H9 (cell line): ENCODE measurements around the gene MRPL23. TPM values are rescaled to one million over a fixed set of nuclear protein-coding genes. Genes with fewer than 3 reads are reported as not detected.

Source experiments
- DNase-seq: peaks from one replicate; pipeline ENCODE4 v3.0.0-alpha.2; 2017
- H2AFZ ChIP-seq: one replicate; pipeline ENCODE4 v1.6.1; 2013; ENCODE audit warnings: mild to moderate bottlenecking, low read length, control low read depth, moderate library complexity
- H2AK5ac ChIP-seq: 2 replicates; pipeline ENCODE4 v1.6.1; 2013; ENCODE audit warnings: low read length, control low read depth, mixed read lengths; ENCODE audit not compliant: insufficient read length
- H2BK120ac ChIP-seq: one replicate; pipeline ENCODE4 v1.6.1; 2013; ENCODE audit warnings: low read depth, mild to moderate bottlenecking, low read length, control low read depth, inconsistent platforms; ENCODE audit not compliant: poor library complexity, severe bottlenecking
- H2BK12ac ChIP-seq: 2 replicates; pipeline ENCODE4 v1.6.1; 2013; ENCODE audit warnings: low read length, control low read depth, mixed read lengths, low read depth; ENCODE audit not compliant: insufficient read length
- H2BK15ac ChIP-seq: 2 replicates; pipeline ENCODE4 v1.6.1; 2013; ENCODE audit warnings: low read depth, low read length, control low read depth
- H2BK20ac ChIP-seq: one replicate; pipeline ENCODE4 v1.6.1; 2013; ENCODE audit warnings: low read depth, mild to moderate bottlenecking, low read length, control low read depth, inconsistent platforms; ENCODE audit not compliant: poor library complexity, severe bottlenecking
- H2BK5ac ChIP-seq: 2 replicates; pipeline ENCODE4 v1.6.1; 2013; ENCODE audit warnings: low read length, control low read depth, mixed read lengths; ENCODE audit not compliant: insufficient read length
- H3K14ac ChIP-seq: 2 replicates; pipeline ENCODE4 v1.6.1; 2013; ENCODE audit warnings: low read length, control low read depth; ENCODE audit not compliant: insufficient read depth
- H3K18ac ChIP-seq: 2 replicates; pipeline ENCODE4 v1.6.1; 2013; ENCODE audit warnings: low read depth, mild to moderate bottlenecking, mixed read lengths, low read length, control low read depth; ENCODE audit not compliant: insufficient read length
- H3K23ac ChIP-seq: 2 replicates; pipeline ENCODE4 v1.6.1; 2013; ENCODE audit warnings: low read length, control low read depth, mixed read lengths, low read depth; ENCODE audit not compliant: insufficient read length
- H3K23me2 ChIP-seq: 2 replicates; pipeline ENCODE4 v1.6.1; 2013; ENCODE audit warnings: low read depth, mild to moderate bottlenecking, mixed read lengths, low read length, control low read depth; ENCODE audit not compliant: insufficient read length, poor library complexity, severe bottlenecking
- H3K27ac ChIP-seq: 2 replicates; pipeline ENCODE4 v1.5.1; 2013; ENCODE audit warnings: low read length, control low read depth, mixed read lengths, low read depth; ENCODE audit not compliant: insufficient read length
- H3K27me3 ChIP-seq: 2 replicates; pipeline ENCODE4 v1.6.1; 2013; ENCODE audit warnings: low read length, control low read depth, inconsistent platforms; ENCODE audit not compliant: insufficient read depth
- H3K4ac ChIP-seq: 2 replicates; pipeline ENCODE4 v1.6.1; 2013; ENCODE audit warnings: low read depth, mild to moderate bottlenecking, control low read depth, inconsistent platforms, low read length, moderate library complexity
- H3K4me1 ChIP-seq: 2 replicates; pipeline ENCODE4 v1.6.1; 2013; ENCODE audit warnings: low read length, control low read depth, inconsistent platforms; ENCODE audit not compliant: insufficient read depth
- H3K4me2 ChIP-seq: 2 replicates; pipeline ENCODE4 v1.6.1; 2013; ENCODE audit warnings: low read length, control low read depth, mixed read lengths; ENCODE audit not compliant: insufficient read length, insufficient read depth
- H3K56ac ChIP-seq: 2 replicates; pipeline ENCODE4 v1.6.1; 2013; ENCODE audit warnings: low read depth, mild to moderate bottlenecking, mixed read lengths, low read length, control low read depth; ENCODE audit not compliant: insufficient read length
- H3K79me1 ChIP-seq: 2 replicates; pipeline ENCODE4 v1.6.1; 2013; ENCODE audit warnings: low read depth, mild to moderate bottlenecking, moderate library complexity, low read length, control low read depth, inconsistent platforms; ENCODE audit not compliant: insufficient read depth, poor library complexity, severe bottlenecking
- H3K79me2 ChIP-seq: 2 replicates; pipeline ENCODE4 v1.6.1; 2013; ENCODE audit warnings: low read length, control low read depth, inconsistent platforms; ENCODE audit not compliant: insufficient read depth
- H3K9ac ChIP-seq: 2 replicates; pipeline ENCODE4 v1.6.1; 2013; ENCODE audit warnings: low read length, control low read depth, mixed read lengths; ENCODE audit not compliant: insufficient read length; ENCODE audit errors: extremely low read depth
- H3K9me3 ChIP-seq: one replicate; pipeline ENCODE4 v1.6.1; 2013; ENCODE audit warnings: low read depth, low read length, inconsistent platforms; ENCODE audit not compliant: control insufficient read depth
- H3T11ph ChIP-seq: one replicate; pipeline ENCODE4 v1.6.1; 2013; ENCODE audit warnings: mild to moderate bottlenecking, low read length, control low read depth, inconsistent platforms
- H4K20me1 ChIP-seq: one replicate; pipeline ENCODE4 v1.6.1; 2013; ENCODE audit not compliant: control insufficient read depth, insufficient read length, insufficient read depth
- H4K5ac ChIP-seq: 2 replicates; pipeline ENCODE4 v1.6.1; 2013; ENCODE audit warnings: low read depth, mild to moderate bottlenecking, mixed read lengths, low read length, control low read depth; ENCODE audit not compliant: insufficient read length
- H4K8ac ChIP-seq: replicated peaks from 2 replicates; pipeline ENCODE4 v1.6.1; 2013; ENCODE audit warnings: low read length, control low read depth, mixed read lengths, low read depth; ENCODE audit not compliant: insufficient read length
- H4K91ac ChIP-seq: 2 replicates; pipeline ENCODE4 v1.6.1; 2013; ENCODE audit warnings: low read depth, mild to moderate bottlenecking, moderate library complexity, mixed read lengths, low read length, control low read depth; ENCODE audit not compliant: insufficient read length
- H3K27ac Mint-ChIP-seq, 3 experiments: 2 replicates in 2 of 3; 3 replicates in 1 of 3; pipeline ENCODE4 v1.8.0; 2020 to 2021; ENCODE audit warnings: mixed read lengths in 3 of 3, mild to moderate bottlenecking in 1 of 3, moderate library complexity in 1 of 3
- H3K27me3 Mint-ChIP-seq: 2 replicates; pipeline ENCODE4 v1.8.0; 2021; ENCODE audit warnings: low read depth, mild to moderate bottlenecking, moderate library complexity, mixed read lengths
- H3K36me3 Mint-ChIP-seq, 3 experiments: 2 replicates in 2 of 3; 3 replicates in 1 of 3; pipeline ENCODE4 v1.8.0; 2020 to 2021; ENCODE audit warnings: low read depth in 3 of 3, mixed read lengths in 3 of 3; ENCODE audit not compliant: insufficient read depth in 1 of 3
- H3K4me1 Mint-ChIP-seq, 2 experiments: 2 replicates each; pipeline ENCODE4 v1.8.0; 2020; ENCODE audit warnings: mixed read lengths in 2 of 2
- H3K4me3 Mint-ChIP-seq, 2 experiments: 2 replicates in 1 of 2; 3 replicates in 1 of 2; pipeline ENCODE4 v1.8.0; 2020 to 2021; ENCODE audit warnings: mild to moderate bottlenecking in 2 of 2, mixed read lengths in 2 of 2, moderate library complexity in 1 of 2
- H3K9me3 Mint-ChIP-seq, 2 experiments: 2 replicates in 1 of 2; 3 replicates in 1 of 2; pipeline ENCODE4 v1.8.0; 2020; ENCODE audit warnings: mild to moderate bottlenecking in 2 of 2, mixed read lengths in 2 of 2, moderate library complexity in 1 of 2
- CTCF ChIP-seq: fragments of 200-600 bp; sonication (generic); conservative IDR thresholded peaks from 3 replicates; pipeline ENCODE4 v1.8.0; 2021; ENCODE audit warnings: antibody characterized with exemption, mild to moderate bottlenecking
- WGBS: extraction: QIAGEN DNeasy Blood & Tissue Kit; methylation state at CpG from one replicate; pipeline ENCODE4 v1.1.7; 2013; ENCODE audit warnings: missing lambda C conversion rate, low lambda C conversion rate, mixed read lengths; ENCODE audit not compliant: insufficient read length; ENCODE audit errors: extremely low coverage; 5-methylcytosine and 5-hydroxymethylcytosine counted together
- total RNA-seq: library from RNA; stranded (reverse); gene quantifications from 2 replicates; pipeline ENCODE4 v1.2.1, GENCODE V29; 2021

The MRPL23 gene
- total RNA-seq, 1 experiment from 2014 or later: 67.3 TPM

- no peaks in the 10 kb centered on the region for H3K9me3 ChIP-seq
- H4K8ac ChIP-seq: no peak overlapping the region
- H3K4me2 ChIP-seq: no peak overlapping the region
- no peak overlapping the region for H2AK5ac ChIP-seq
- H2BK15ac ChIP-seq: no peak overlapping the region
- no peak overlapping the region for H3K18ac ChIP-seq
- Mint-ChIP-seq H3K4me1 (no peaks in the 10 kb centered on the region), H3K36me3 (no peaks in the 10 kb centered on the region), H3K27ac (no peak overlapping the region), H3K4me3 (no peak overlapping the region), H3K27me3 (no peaks in the 10 kb centered on the region), H3K9me3 (no peaks in the 10 kb centered on the region)
- no peak overlapping the region for H2BK5ac ChIP-seq
- no peak overlapping the region for H3K4ac ChIP-seq
- no peaks in the 10 kb centered on the region for H3K4me1 ChIP-seq
- no peak overlapping the region for H3K23ac ChIP-seq
- no peak overlapping the region for H3K27ac ChIP-seq
- no peak overlapping the region for H2BK20ac ChIP-seq
- H3K79me2 ChIP-seq: no peaks in the 10 kb centered on the region
- no peak overlapping the region for H3K9ac ChIP-seq
- H3K23me2 ChIP-seq: no peaks in the 10 kb centered on the region
- H4K91ac ChIP-seq: no peak overlapping the region
- H2BK120ac ChIP-seq: no peak overlapping the region
- no peak overlapping the region for H3K14ac ChIP-seq
- H3K79me1 ChIP-seq: no peaks in the 10 kb centered on the region
- H4K20me1 ChIP-seq: no peaks in the 10 kb centered on the region
- H2BK12ac ChIP-seq: no peak overlapping the region
- no CpG with 5 or more reads among the region's 19 CpGs for WGBS
- TF ChIP-seq CTCF: no peak
- H3K56ac ChIP-seq: no peak overlapping the region
- H3K27me3 ChIP-seq: no peaks in the 10 kb centered on the region
- H3T11ph ChIP-seq: no peak overlapping the region
- no peak overlapping the region for H2AFZ ChIP-seq
- no peak for DNase-seq
- no peak overlapping the region for H4K5ac ChIP-seq
Observed at GRCh38 chr11:2002807-2003206, 55.7 kb downstream of the MRPL23 start.
